Neural cell (in vitro differentiated cells): ENCODE results near the gene ZNF25. TPM values are rescaled to one million over a fixed set of nuclear protein-coding genes. Genes with fewer than 3 reads are reported as not detected.

ENCODE experiments used
- H2AFZ ChIP-seq: fragments of 200-600, 300-800 bp; sonication (generic), shearing (Covaris generic); 2 replicates; pipeline ENCODE4 v1.6.0; 2014; ENCODE audit warnings: low read depth, mild to moderate bottlenecking, antibody characterized with exemption, low read length, moderate library complexity
- H3F3A ChIP-seq: fragments of 200-600 bp; shearing (Covaris generic); 2 replicates; pipeline ENCODE4 v1.6.1; 2016; ENCODE audit warnings: mild to moderate bottlenecking, moderate library complexity, mixed read lengths, antibody characterized with exemption, low read length; ENCODE audit not compliant: insufficient read depth, poor library complexity, severe bottlenecking
- H3K27ac ChIP-seq: fragments of 200-600, 300-800 bp; sonication (generic), shearing (Covaris generic); 2 replicates; pipeline ENCODE4 v1.5.1; 2014; ENCODE audit warnings: mild to moderate bottlenecking, low read length, moderate library complexity
- H3K27me3 ChIP-seq: fragments of 300-800, 200-600 bp; sonication (generic), shearing (Covaris generic); 2 replicates; pipeline ENCODE4 v1.6.0; 2014; ENCODE audit warnings: mild to moderate bottlenecking, low read depth, low read length, moderate library complexity; ENCODE audit not compliant: insufficient read depth
- H3K36me3 ChIP-seq: fragments of 300-800, 200-600 bp; sonication (generic), shearing (Covaris generic); 2 replicates; pipeline ENCODE4 v1.5.1; 2014; ENCODE audit warnings: mild to moderate bottlenecking, antibody characterized with exemption, low read length, moderate library complexity; ENCODE audit not compliant: insufficient read depth
- H3K4me2 ChIP-seq: fragments of 300-800, 200-600 bp; sonication (generic), shearing (Covaris generic); 2 replicates; pipeline ENCODE4 v1.6.0; 2014; ENCODE audit warnings: mild to moderate bottlenecking, low read length
- H3K4me3 ChIP-seq: fragments of 300-800, 200-600 bp; sonication (generic), shearing (Covaris generic); 2 replicates; pipeline ENCODE4 v1.5.1; 2014; ENCODE audit warnings: mild to moderate bottlenecking, low read length, moderate library complexity
- H3K79me2 ChIP-seq: fragments of 200-600 bp; shearing (Covaris generic); replicated peaks from 2 replicates; pipeline ENCODE4 v1.6.0; 2014; ENCODE audit warnings: mild to moderate bottlenecking, low read length, moderate library complexity; ENCODE audit not compliant: insufficient read depth
- H3K9ac ChIP-seq: fragments of 300-800, 200-600 bp; sonication (generic), shearing (Covaris generic); 2 replicates; pipeline ENCODE4 v1.6.1; 2016; ENCODE audit warnings: mild to moderate bottlenecking, low read length, mixed read lengths
- H3K9me2 ChIP-seq: fragments of 200-600 bp; shearing (Covaris generic); 2 replicates; pipeline ENCODE4 v1.6.1; 2016; ENCODE audit warnings: mild to moderate bottlenecking, low read length, mixed read lengths; ENCODE audit not compliant: insufficient read depth
- H3K9me3 ChIP-seq: fragments of 200-600, 300-800 bp; sonication (generic), shearing (Covaris generic); 2 replicates; pipeline ENCODE4 v1.6.1; 2016; ENCODE audit warnings: mild to moderate bottlenecking, mixed run types, low read length, moderate library complexity, mixed read lengths
- H4K20me1 ChIP-seq: fragments of 200-600 bp; shearing (Covaris generic); 2 replicates; pipeline ENCODE4 v1.6.1; 2016; ENCODE audit warnings: mild to moderate bottlenecking, mixed run types; ENCODE audit not compliant: insufficient read depth
- CTCF ChIP-seq: fragments of 450-650 bp; IDR thresholded peaks from 2 replicates; pipeline ENCODE4 v1.5.1; 2014; ENCODE audit warnings: antibody characterized with exemption, mild to moderate bottlenecking, moderate library complexity; ENCODE audit not compliant: poor library complexity, severe bottlenecking
- EP300 ChIP-seq: fragments of 450-650 bp; conservative IDR thresholded peaks from 2 replicates; pipeline ENCODE4 v1.6.1; 2014; ENCODE audit warnings: antibody characterized with exemption, mild to moderate bottlenecking, moderate library complexity; ENCODE audit not compliant: poor library complexity, severe bottlenecking
- EZH2 ChIP-seq: fragments of 200-600, 300-800 bp; shearing (Covaris generic), sonication (generic); IDR thresholded peaks from 2 replicates; pipeline ENCODE4 v1.6.1; 2014; ENCODE audit warnings: antibody characterized with exemption, low read length, borderline replicate concordance, mild to moderate bottlenecking; ENCODE audit not compliant: insufficient read depth, poor library complexity, severe bottlenecking
- MXI1 ChIP-seq: fragments of 450-650 bp; conservative IDR thresholded peaks from 2 replicates; pipeline ENCODE4 v1.6.1; 2014; ENCODE audit warnings: antibody characterized with exemption, mild to moderate bottlenecking; ENCODE audit not compliant: poor library complexity, severe bottlenecking
- POLR2AphosphoS5 ChIP-seq: IDR thresholded peaks from 2 replicates; pipeline ENCODE4 v1.6.1; 2012
- RAD21 ChIP-seq: fragments of 450-650 bp; conservative IDR thresholded peaks from 2 replicates; pipeline ENCODE4 v1.6.1; 2014; ENCODE audit warnings: antibody characterized with exemption, mild to moderate bottlenecking, moderate library complexity
- REST ChIP-seq: IDR thresholded peaks from 2 replicates; pipeline ENCODE4 v1.6.1; 2012; ENCODE audit warnings: borderline replicate concordance
- SMC3 ChIP-seq: fragments of 450-650 bp; conservative IDR thresholded peaks from 2 replicates; pipeline ENCODE4 v1.6.1; 2014; ENCODE audit warnings: antibody characterized with exemption, mild to moderate bottlenecking, moderate library complexity; ENCODE audit not compliant: poor library complexity
- TAF1 ChIP-seq: IDR thresholded peaks from 2 replicates; pipeline ENCODE4 v1.6.1; 2012; ENCODE audit warnings: low read depth
- polyA plus RNA-seq: library from polyadenylated mRNA; depleted of rRNA; stranded (reverse); fragments of >200 nt; gene quantifications from 2 replicates; pipeline ENCODE4 v1.2.3, GENCODE V29; 2014

The ZNF25 gene
- polyA plus RNA-seq, 1 donor from 2014 or later, result 81.6 TPM

GRCh38 chr10:37952043-37952755 lies 24.2 kb downstream of the ZNF25 start:
- no peak overlapping the region for H3K27ac ChIP-seq
- no peaks in the 10 kb centered on the region for H3K27me3 ChIP-seq
- no peaks in the 10 kb centered on the region for H3K9me3 ChIP-seq
- no peak overlapping the region for H2AFZ ChIP-seq
- no peak overlapping the region for H3K4me3 ChIP-seq
- TF ChIP-seq RAD21, result no peak
- no peak for TF ChIP-seq MXI1
- no peak for TF ChIP-seq EZH2
- no peak for TF ChIP-seq TAF1
- no peak for TF ChIP-seq REST
- no peak for TF ChIP-seq EP300
- no peak for TF ChIP-seq CTCF
- no peak for TF ChIP-seq POLR2AphosphoS5
- no peak for TF ChIP-seq SMC3
- H3F3A ChIP-seq, result no peaks in the 10 kb centered on the region
- H3K9ac ChIP-seq, result no peak overlapping the region
- no peaks in the 10 kb centered on the region for H4K20me1 ChIP-seq
- H3K79me2 ChIP-seq, result no peaks in the 10 kb centered on the region
- H3K4me2 ChIP-seq, result no peak overlapping the region
- peaks cover 23% of the 10 kb centered on the region for H3K36me3 ChIP-seq
- H3K9me2 ChIP-seq, result no peaks in the 10 kb centered on the region

- Histone ChIP-seq H3K27me3 (no peaks in the 10 kb centered on the region), H3K9me3 (no peaks in the 10 kb centered on the region), H3K9ac (no peak overlapping the region), H4K20me1 (no peaks in the 10 kb centered on the region), H3F3A (no peaks in the 10 kb centered on the region), H3K4me3 (no peak overlapping the region), H3K27ac (no peak overlapping the region), H3K4me2 (no peak overlapping the region), H3K9me2 (no peaks in the 10 kb centered on the region), H2AFZ (no peak overlapping the region), H3K79me2 (no peaks in the 10 kb centered on the region), H3K36me3 (peaks cover 7% of the 10 kb centered on the region)
- TF ChIP-seq MXI1, result no peak
- no peak for TF ChIP-seq REST
- TF ChIP-seq RAD21, result no peak
- no peak for TF ChIP-seq CTCF
- no peak for TF ChIP-seq EZH2
- TF ChIP-seq SMC3, result no peak
- TF ChIP-seq TAF1, result no peak
- no peak for TF ChIP-seq POLR2AphosphoS5
- no peak for TF ChIP-seq EP300
Measured at GRCh38 chr10:37948210-37948609, 28.2 kb downstream of the ZNF25 start.
